HT1080 (cell line): Measurements from ENCODE around the gene FMOD. TPM values are rescaled to one million over a fixed set of nuclear protein-coding genes. Genes with fewer than 3 reads are reported as not detected.

Source experiments
- DNase-seq: peaks from one replicate; pipeline ENCODE4 v3.0.0-alpha.2; 2015; ENCODE audit warnings: low read depth
- total RNA-seq: library from RNA; depleted of rRNA; stranded (reverse); fragments of >200 nt; shearing (Covaris generic); gene quantifications from 2 replicates; pipeline ENCODE4 v1.2.3, GENCODE V29; 2014

FMOD gene
- total RNA-seq, 1 experiment from 2014 or later = not detected

DNA sequence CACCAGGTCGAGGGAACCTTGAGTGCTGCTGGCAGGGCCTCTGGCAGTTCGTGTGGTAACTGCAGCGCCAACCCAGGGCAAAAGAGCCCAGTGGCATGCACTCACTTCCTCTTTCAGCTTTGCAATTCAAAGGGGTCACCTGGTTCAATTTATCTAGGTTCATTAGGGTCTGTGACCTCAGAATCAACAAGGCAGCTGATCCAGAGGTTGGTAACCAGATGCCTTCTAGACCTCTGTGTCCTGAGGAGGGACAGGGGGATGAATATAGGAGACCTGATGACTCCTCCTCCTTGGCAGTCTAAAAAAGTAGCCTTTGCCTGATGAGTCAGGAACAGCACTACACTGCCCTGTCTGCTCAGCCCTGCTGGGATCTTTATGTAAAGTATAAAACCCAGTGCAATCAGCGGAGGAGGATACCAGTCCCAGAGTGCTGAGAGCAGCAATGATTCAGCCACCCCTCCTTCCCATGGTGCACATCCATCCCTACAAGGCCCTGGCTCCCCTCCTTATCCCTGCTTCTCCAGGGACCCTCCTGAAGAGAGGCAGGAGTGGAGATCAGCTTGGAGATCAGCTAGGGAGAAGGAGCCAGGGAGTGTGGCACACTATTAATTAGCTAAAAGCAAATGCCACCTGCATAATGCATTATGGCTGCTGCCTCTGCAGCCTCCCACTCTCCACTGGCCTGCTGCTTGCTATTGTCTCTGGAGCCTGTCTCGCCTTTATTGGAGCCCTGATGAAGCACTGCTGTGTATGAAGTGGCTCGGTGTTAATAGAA, 11.2 kb upstream of the FMOD start:
- peak; percentile 54 for DNase-seq

DNA sequence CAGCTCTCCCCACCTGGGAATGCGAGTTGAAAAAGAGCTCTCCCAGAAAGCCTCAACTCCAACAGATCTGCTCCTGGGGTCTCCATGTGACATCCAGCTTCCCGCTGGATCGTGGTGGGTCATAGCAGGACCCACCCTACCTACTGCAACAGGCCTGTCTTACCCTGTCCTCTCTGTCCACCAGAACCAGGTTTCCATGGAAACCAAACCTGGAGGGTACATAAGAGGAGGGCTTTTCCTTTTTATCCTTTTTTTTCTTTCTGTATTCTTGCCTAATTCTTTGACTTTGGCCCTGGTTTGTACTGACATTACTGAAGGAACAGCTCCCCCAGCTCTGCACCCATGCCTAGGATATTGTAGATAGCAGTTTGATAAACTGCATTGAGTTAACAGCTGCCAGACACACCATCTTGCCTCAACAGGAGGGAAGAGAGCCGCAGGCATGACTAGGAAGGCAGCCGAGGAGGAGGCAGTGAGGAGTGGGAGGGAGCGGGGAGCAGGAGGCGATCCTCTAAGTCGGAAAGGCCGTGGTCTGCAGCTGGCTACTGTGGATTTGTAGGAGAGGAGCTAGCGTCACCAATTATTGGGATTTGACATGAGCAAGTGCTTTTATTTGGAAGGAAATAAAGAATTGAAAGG, 9.7 kb upstream of the FMOD start:
- no peak for DNase-seq

DNA sequence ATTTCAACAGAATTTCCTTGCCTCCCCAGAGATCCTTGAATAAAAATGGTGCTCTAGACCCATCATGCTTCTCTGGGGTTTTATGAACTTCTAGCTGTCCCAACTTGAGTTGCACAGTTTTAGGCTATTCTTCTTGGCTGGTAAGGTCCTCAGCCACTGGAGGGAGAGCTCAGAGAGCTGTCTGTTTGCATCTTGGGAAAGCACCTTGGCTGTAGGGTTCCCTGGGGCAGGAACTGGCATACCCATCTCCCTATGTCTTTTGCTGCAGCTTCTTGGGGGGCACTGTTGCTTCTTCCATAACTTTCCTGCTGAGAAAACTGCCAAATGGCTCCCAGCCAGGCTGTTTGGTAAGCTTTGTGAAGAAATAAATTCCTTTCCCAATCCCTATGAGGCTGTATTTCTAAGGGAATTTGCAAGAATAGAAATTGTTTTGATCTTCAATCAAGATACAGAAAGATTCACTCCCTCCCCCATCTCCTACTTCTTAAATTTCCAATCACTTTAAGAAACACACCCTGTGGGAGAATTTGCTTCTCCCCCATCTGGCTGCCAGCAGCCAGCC, 8.2 kb upstream of the FMOD start:
- no peak for DNase-seq

DNA sequence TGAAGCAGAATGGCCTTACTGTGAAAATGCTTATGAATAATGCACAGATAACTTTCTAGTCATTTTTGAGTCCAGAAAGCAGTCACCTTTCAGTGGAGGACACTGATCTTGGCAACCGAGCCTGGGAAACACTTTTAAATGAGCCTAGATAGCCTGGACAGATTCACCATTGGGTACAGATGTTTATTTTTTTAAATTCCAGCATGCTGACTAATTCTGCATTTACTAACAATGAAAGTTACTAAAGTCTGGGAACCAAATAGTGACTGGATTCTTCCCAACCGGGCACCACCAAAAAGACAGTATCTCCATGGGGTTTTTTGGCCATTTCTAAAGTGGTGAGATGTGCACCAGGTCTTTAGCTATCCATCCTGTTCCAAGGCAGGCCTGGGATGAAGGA, 3.3 kb upstream of the FMOD start:
- DNase-seq = no peak

DNA sequence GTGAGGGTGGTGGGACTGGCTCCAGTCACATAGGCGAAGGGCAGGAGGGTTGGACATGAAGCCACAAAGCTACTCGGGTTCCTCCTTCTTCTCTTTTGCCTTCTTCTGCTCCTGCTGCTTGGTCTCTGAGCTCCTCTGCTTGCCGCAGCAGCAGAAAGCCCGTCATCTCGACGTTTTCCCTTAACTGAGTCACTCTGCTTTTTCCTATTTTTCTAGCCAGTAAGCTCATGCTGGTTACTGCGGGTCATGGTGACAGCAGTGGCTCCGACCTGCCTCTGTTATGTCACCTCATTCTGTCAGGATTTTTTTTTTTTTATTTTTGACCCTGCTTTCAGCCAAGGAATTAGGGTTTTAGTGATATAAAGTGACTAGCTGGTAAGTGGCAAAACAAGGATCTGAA, 2.6 kb upstream of the FMOD start:
- no peak for DNase-seq

DNA sequence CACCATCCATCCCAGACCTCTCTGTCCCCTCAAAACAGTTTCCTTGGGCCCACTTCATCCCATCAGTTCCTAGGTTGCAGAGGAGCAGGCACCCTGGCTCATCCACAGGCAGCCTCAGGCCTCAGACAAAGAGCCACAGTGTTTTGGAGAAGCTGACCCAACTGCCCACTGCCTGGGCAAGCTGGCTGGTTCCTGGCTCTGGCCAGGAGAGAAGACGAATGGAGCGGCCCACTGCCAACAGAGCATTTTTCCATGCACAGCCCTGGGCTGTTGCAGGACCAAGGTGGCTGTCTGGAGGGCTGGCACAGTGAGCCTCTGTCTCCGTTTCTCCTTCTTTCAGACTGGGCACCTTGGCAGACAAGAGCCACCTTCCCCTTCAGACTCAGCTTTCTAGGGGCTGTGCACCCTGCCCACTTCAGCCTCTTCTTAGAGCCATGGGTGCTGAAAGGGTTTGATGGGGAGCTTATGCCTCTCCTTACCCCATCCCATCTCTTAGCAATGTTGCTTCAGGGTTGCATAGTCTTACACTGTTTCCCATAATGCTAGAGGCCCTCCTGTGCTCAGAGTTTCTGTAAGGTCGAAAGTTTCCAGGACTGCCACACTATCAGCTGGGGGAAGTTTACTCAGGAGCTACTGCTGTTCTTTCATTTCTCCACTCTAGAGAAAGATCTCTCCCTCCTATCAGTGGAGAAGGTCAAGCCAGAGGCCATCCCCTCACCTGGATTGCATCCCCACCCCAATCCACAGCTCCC, 973 bp downstream of the FMOD start:
- DNase-seq = no peak

DNA sequence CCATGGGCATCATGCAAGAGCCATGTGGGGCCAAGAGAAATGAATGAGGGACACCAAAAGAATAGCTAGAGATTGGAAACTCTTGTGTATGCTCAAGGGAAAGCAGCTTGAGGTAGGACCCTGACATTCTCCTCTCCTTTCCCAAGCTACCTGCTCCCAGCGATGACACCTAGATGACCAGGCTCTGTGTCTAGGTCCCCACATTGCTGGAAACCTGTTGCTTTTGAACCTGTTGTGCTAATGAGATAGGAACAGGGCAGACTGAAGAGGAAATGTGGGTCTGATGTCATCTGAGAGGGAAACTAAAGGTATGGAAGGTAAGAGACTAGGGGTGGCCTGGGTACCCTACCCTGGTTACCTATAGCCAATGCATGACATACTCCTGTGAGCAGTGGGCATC, 1.8 kb downstream of the FMOD start:
- DNase-seq = no peak

DNA sequence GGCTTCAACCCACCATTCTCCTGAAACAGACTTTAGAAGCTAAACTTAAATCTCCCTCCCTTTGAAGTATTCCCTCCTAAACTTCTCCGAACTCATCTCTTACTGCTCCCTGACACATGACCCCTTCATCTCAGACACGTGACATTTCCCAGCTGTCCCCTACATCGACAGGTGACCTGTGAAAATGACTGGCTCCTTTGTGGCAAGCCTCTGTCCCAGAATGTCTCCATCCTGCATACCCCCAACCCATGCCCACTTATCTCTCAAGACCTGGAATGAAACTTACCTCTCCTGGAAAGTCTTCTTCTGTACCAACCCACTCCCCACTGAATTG, 4.2 kb downstream of the FMOD start:
- no peak for DNase-seq

DNA sequence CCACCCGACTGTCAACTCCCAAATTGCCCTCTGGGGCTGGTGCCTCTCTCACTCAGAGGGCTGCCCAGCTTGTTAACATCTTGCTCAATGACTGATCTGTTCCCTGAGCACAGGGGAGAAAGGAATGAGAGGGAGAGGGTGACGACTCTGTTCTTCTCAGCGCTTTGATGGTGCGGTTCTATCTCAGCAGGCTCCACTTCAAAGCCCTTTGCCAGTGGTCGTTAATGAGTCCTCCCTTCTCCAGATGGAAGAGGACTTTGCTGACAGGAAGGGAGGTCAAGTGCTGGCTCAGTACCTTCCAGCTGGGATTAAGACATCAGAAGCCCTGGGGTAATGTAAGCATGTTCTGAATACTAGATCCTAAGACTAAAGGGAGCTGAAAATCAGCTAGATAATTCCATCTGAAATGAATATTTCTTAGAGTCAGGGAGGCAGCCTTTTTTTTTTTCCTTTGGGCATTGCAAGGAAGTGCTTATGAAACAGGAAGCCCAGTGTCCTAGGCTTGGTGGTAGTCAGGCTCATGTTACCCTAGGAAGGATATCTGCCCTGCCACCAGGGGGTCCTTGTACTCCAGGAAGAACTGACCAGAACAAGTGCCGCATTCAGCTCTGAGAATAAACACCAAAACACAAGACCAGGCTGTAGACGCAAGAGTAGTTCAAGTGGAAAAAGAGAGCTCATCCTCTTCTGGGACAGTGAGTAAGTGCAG, 4.7 kb downstream of the FMOD start:
- DNase-seq = no peak

DNA sequence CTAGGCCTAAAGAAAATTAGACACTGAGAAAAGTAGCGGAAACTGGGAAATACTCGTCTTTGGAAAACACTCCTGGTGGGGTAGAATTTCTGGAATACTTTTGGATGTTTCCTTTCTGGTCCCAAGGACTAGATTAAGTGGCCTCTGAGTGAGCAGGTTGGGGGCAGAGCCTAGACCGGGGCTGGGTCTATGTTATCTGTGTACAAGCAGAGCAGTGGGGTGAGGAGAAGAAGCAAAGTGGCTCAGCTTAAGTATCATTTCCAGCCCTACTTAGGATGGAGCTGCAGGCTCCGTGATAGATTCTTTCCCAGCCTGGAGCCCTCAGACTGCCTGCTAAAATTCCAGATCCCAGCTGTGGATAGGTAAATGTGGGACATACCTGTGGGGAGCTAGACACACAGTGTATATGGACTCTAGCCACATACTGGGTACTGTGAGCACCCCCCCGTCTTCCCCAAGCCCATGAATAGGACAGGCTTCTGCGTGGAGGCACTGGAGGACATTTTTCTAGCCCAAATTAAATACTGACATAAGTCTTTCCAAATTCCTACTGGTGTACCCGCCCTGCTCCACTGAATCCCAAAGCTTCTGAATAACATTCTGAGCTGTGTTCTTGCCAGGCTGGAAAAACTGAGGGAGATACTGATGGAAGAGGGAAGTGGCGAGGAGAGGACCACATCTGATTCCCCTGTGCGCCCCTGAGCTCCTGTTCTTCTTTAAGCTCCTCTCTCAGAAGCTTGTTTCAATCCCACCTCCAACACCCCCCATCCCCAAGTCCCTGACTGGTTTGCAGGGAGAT, 6.8 kb downstream of the FMOD start:
- DNase-seq = no peak

DNA sequence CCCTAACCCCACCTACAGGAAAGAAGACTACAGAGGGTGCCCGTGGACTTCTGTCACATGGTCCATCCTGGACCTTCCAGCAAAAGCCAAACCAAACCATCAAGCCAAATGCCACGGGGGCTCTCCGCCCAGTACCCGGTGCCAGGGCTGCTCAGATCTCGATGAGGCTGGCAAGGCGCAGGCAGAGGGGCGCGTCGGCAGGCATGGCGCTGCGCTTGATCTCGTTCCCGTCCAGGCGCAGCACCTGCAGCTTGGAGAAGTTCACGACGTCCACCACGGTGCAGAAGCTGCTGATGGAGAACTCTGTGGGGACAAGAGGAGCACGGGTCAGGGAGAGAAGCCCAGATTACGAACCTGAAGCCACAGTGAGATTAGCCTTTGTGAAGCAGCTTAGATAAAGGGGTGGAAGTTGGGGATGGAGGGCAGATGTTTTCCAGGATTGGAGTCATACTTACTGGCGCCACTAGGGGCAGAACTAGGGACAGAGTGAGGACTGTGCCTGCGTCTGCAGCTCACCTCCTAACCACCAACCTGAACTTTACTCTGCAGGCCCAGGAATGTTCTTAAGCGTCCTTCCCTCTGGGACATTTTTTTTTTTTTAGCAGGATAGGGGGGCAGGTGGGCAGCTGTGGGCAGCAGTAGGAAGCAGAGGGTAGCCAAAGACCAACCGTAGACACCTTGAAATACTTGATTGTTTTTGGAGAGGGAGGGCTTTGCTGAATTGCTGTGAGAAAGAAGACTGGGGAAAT, 8.6 kb downstream of the FMOD start:
- peak; percentile 34 for DNase-seq

DNA sequence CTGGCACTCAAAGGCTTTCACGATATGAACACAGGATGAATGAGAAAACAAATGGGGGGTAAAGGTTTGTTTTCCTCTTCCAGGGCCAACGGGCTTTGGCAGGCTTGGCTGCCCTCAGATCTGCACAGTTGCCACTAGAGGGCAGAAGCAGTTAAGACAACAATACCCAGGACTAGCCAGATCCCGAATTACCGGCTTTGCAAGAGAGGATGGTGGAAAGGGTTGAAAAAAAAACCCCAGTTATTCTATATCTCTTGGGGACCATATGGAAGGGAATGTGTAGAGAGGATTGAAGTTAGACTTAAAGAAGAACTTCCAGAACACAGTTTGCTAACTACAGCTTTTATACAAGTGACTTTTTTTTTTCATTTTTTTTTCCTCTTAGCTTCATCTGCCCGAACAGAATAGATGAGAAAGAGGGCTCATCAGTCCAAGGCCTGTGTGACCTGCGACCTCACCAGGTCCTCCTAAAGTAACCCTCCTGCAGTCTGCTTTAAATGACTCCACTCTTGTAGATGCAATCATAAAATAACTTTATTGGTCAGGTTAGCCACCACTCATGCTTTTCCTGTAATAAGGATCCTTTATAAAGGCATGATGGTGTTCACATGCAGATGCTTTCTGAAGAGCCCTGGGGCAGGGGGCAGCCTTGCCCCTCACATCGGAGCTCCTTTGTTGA, 10.7 kb downstream of the FMOD start:
- peak; percentile 57 for DNase-seq

DNA sequence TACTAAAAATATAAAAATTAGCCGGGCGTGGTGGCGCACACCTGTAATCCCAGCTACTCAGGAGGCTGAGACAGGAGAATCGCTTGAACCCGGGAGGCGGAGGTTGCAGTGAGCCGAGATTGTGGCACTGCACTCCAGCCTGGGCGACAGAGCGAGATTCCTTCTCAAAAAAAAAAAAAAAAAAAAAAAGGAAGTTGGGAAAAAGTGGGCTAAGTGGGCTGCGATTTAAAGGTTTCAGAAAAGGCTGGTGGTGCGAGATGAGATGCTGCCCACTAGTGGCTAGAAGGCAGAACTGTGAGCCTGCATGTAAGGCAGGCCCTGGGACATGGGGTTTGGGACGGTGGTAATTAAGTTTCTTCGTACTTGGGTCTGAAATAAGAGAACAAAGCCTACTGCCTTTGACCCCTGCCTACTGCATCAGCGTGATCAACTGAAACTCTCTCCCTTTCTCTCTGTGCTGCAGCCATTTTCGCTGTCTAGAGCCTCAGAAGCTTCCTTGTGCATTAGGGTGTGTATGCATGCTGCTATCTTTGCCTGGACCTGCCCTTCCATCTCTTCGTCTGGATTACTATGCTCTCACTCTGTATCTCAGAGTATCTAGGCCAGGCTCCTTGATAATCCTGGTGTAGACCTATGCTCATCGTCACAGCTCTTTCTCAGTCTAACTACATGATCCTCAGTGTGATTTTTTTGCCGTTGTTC, 12.4 kb downstream of the FMOD start:
- peak; percentile 56 for DNase-seq

DNA sequence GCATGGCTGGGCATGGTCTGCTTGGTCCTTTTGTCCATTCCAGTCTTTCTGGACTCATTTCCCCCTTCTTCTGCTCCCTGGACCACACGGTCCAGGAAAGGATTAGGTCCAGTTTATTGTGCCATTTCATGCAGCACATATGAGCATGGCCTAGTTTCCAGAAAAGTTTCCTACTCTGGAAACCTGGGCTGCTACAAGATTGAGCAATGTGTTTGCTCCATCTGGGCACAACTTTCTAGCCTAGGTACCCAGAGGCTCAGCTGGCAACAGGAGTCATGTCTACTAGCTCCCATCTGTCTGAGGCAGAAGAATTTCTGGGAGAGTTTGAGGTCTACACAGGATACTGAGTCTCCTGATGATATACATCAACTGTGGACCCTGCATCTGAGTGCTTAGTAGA, 14.8 kb downstream of the FMOD start:
- no peak for DNase-seq

DNA sequence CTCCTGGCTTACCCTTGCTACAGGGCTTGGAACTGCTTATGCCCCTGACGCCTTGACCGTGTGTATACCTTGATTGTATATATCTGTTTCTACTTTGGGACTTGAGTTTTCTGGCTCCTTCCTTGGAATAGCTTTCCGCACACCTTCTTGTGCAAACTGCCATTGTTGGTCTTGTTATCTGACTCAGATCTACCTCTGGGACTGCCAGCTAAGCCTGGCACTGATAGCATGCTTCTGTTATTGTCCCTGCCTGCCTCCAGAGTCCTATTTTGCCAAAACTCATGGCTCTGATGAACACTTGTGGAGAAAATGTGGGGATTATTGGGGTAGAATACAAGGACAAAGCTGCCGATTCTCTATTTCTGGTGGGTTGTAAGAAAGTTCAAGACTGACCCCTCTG, 15.4 kb downstream of the FMOD start:
- no peak for DNase-seq

DNA sequence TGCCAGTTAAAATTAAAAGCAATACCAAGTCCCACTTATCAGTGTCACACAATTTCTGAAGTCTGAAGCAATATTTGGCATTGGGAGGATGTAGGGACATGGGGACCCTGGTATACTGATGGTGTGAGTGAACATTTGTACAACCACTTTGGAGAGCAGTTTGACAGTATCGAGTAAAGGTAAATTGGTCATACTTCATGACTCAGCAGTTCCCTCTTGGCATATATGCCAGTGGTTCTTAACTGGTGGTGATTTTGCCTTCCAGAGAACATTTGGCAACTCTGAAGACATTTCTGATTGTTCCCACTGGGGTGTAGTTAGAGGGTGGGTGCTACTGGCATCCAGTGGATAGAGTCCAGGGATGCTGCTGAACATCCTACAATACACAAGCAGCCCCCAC, 19.7 kb downstream of the FMOD start:
- no peak for DNase-seq

DNA sequence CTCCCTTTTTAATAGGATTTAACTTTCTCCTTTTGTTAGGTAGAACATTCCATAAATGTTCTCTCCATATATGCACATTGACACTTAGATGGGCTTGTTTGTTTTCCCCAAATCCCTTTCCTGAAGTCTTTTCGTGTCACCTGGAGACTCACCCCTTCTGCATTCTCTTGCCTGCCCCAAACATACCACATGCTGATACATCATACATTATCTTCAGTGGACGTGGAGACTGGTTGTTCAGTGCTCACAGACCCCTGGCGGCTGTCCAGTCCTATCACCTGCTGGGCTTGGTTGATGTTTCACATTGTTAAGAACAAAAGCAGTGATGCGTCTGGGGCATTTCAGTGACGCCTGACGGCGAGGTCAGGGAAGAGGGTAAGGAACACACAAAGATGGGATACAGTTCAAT, 22.2 kb downstream of the FMOD start:
- no peak for DNase-seq

DNA sequence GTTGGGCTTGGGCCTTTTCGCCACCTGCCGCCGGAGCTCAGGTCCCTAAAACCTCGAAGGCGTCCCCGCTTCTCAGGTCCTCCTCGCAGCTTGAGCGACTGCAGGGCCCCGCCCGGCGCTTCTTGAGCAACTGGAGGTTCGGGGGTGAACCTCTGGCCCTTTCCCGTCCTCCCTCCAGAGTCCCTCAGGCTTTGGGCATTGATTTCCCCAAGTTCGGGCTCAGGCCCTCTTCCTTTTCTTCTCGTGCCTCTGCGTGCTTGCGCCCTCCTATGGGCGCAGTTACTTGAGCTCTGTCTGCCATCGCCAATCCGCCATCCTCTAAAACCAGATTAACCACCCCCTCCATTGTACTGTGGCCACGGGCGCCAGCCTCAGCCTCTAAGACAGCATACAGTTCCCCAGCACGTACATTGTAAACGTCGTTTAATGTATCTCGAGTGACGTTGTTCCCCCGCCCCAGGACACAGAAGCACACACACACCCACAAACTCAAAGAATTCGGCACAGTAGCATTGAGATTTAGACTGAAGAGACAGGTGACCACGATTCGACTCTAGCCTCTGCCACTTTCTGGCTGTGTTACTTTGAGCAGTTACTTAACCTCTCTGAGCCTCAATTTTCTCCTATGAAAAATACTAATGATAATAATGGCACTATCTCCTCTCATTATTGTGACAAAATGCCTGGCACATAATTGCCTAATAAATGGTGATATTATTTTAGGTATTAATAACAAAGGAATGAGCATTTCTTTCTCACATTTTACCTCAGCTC, 23.1 kb downstream of the FMOD start:
- DNase-seq = peak; percentile 30
